WI38 (cell line): ENCODE measurements around the gene ADK.

ENCODE experiments used
- H3K4me3 ChIP-seq: 2 replicates; pipeline ENCODE4 v1.5.1; 2011; ENCODE audit warnings: low read depth, mild to moderate bottlenecking, control low read depth, low read length
- CTCF ChIP-seq: IDR thresholded peaks from 2 replicates; pipeline ENCODE4 v1.5.1; 2012; ENCODE audit warnings: low read depth, mild to moderate bottlenecking, control low read depth, low read length

Gene ADK

GRCh38 chr10:74111799-74112198 is 39.2 kb upstream of the ADK start:
- no peak overlapping the region for H3K4me3 ChIP-seq
- no peak for TF ChIP-seq CTCF

- no peak for TF ChIP-seq CTCF
- H3K4me3 ChIP-seq = no peak overlapping the region
These were observed 37.5 kb upstream of the ADK start for GRCh38 chr10:74113546-74113945.

- H3K4me3 ChIP-seq = no peak overlapping the region
- no peak for TF ChIP-seq CTCF
These were observed 37.0 kb upstream of the ADK start for GRCh38 chr10:74114041-74114448.

GRCh38 chr10:74117738-74118137 is 33.3 kb upstream of the ADK start:
- no peak for TF ChIP-seq CTCF
- H3K4me3 ChIP-seq = no peak overlapping the region

GRCh38 chr10:74118804-74119203 is 32.2 kb upstream of the ADK start:
- TF ChIP-seq CTCF = no peak
- no peak overlapping the region for H3K4me3 ChIP-seq

- no peak overlapping the region for H3K4me3 ChIP-seq
- TF ChIP-seq CTCF = no peak
These were observed 30.1 kb upstream of the ADK start for GRCh38 chr10:74120911-74121310.

GRCh38 chr10:74121368-74121767 is 29.7 kb upstream of the ADK start:
- no peak overlapping the region for H3K4me3 ChIP-seq
- no peak for TF ChIP-seq CTCF

- H3K4me3 ChIP-seq = no peak overlapping the region
- TF ChIP-seq CTCF = no peak
These were observed 29.0 kb upstream of the ADK start for GRCh38 chr10:74122060-74122459.
